Measurements from ENCODE around the gene STOX2. TPM values are rescaled to one million over a fixed set of nuclear protein-coding genes. Genes with fewer than 3 reads are reported as not detected.

The STOX2 gene, protein sequence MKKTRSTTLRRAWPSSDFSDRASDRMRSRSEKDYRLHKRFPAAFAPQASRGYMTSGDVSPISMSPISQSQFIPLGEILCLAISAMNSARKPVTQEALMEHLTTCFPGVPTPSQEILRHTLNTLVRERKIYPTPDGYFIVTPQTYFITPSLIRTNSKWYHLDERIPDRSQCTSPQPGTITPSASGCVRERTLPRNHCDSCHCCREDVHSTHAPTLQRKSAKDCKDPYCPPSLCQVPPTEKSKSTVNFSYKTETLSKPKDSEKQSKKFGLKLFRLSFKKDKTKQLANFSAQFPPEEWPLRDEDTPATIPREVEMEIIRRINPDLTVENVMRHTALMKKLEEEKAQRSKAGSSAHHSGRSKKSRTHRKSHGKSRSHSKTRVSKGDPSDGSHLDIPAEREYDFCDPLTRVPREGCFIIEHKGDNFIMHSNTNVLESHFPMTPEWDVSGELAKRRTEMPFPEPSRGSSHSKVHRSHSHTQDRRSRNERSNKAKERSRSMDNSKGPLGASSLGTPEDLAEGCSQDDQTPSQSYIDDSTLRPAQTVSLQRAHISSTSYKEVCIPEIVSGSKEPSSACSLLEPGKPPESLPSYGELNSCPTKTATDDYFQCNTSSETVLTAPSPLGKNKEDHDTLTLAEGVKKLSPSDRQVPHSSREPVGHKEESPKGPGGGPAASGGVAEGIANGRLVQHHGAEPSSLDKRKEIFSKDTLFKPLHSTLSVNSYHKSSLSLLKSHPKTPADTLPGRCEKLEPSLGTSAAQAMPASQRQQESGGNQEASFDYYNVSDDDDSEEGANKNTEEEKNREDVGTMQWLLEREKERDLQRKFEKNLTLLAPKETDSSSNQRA (N-terminal part only)
- total RNA-seq: 0.19 and 0.68 TPM in 2 replicates
- long read RNA-seq, partial matches to known transcripts: 0 of 2 reads
- long read RNA-seq, other reads (novel, unspliced or antisense): 0 of 2 reads

GRCh38 chr4:183905081-183905592 is at the start of gene STOX2:
TSS of gene STOX2 (plus strand) at chr4:183905307. CDS start at chr4:183906791, 1,484 bp downstream.
- H3K4me1 Mint-ChIP-seq (ENCODE audit: unreplicated experiment): peaks cover 9% of the 10 kb centered on the region
- no peak within 1 kb of the TSS for H3K27ac Mint-ChIP-seq (ENCODE audit: unreplicated experiment)
- no peaks in the 10 kb centered on the region for H3K36me3 Mint-ChIP-seq (ENCODE audit: unreplicated experiment)
- TF ChIP-seq CTCF (IDR thresholded peaks at IDR 0.05): no peak
- no peak for DNase-seq (ENCODE audit: extremely low spot score, unreplicated experiment)
- peak within 1 kb of the TSS; percentile 74 for H3K4me3 Mint-ChIP-seq (ENCODE audit: unreplicated experiment)
- H3K9me3 Mint-ChIP-seq (ENCODE audit: unreplicated experiment): peaks cover 2% of the 10 kb centered on the region
- peaks cover 64% of the 10 kb centered on the region for H3K27me3 Mint-ChIP-seq (ENCODE audit: unreplicated experiment)

- no peaks in the 10 kb centered on the region for H3K4me1 Mint-ChIP-seq (ENCODE audit: unreplicated experiment)
- no peak for DNase-seq (ENCODE audit: extremely low spot score, unreplicated experiment)
- no peaks in the 10 kb centered on the region for H3K9me3 Mint-ChIP-seq (ENCODE audit: unreplicated experiment)
- no peak overlapping the region for H3K4me3 Mint-ChIP-seq (ENCODE audit: unreplicated experiment)
- no peaks in the 10 kb centered on the region for H3K36me3 Mint-ChIP-seq (ENCODE audit: unreplicated experiment)
- no peak for TF ChIP-seq CTCF (IDR thresholded peaks at IDR 0.05)
- peaks cover 55% of the 10 kb centered on the region for H3K27me3 Mint-ChIP-seq (ENCODE audit: unreplicated experiment)
- no peak overlapping the region for H3K27ac Mint-ChIP-seq (ENCODE audit: unreplicated experiment)
Observed at GRCh38 chr4:183855323-183856190, 49.5 kb upstream of the STOX2 start.

DNA sequence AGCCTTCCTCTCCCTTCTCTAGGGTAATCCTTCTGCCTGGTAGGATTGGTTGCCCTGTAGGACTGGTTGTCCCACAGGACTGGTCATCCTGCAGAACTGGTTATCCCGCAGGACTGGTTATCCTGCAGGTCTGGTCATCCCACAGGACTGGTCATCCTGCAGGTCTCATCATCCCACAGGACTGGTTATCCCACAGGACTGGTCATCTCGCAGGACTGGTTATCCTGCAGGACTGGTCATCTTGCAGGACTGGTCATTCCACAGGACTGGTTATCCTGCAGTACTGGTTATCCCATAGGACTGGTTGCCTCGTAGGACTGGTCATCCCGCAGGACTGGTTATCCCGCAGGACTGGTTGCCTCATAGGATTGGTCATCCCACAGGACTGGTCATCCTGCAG is 48.1 kb upstream of the STOX2 start:
- Mint-ChIP-seq H3K36me3 (ENCODE audit: unreplicated experiment) (no peaks in the 10 kb centered on the region), H3K27me3 (ENCODE audit: unreplicated experiment) (peaks cover 55% of the 10 kb centered on the region), H3K9me3 (ENCODE audit: unreplicated experiment) (no peaks in the 10 kb centered on the region), H3K27ac (ENCODE audit: unreplicated experiment) (no peak overlapping the region), H3K4me1 (ENCODE audit: unreplicated experiment) (no peaks in the 10 kb centered on the region), H3K4me3 (ENCODE audit: unreplicated experiment) (no peak overlapping the region)
- TF ChIP-seq CTCF (IDR thresholded peaks at IDR 0.05): no peak
- DNase-seq (ENCODE audit: extremely low spot score, unreplicated experiment): no peak

- Mint-ChIP-seq H3K9me3 (ENCODE audit: unreplicated experiment) (no peaks in the 10 kb centered on the region), H3K4me3 (ENCODE audit: unreplicated experiment) (no peak overlapping the region), H3K4me1 (ENCODE audit: unreplicated experiment) (no peaks in the 10 kb centered on the region), H3K36me3 (ENCODE audit: unreplicated experiment) (no peaks in the 10 kb centered on the region), H3K27ac (ENCODE audit: unreplicated experiment) (no peak overlapping the region), H3K27me3 (ENCODE audit: unreplicated experiment) (peaks cover 54% of the 10 kb centered on the region)
- no peak for TF ChIP-seq CTCF (IDR thresholded peaks at IDR 0.05)
- no peak for DNase-seq (ENCODE audit: extremely low spot score, unreplicated experiment)
Observed at GRCh38 chr4:183858011-183858615, 47.0 kb upstream of the STOX2 start.
